GM23338 (cell line): Measurements from ENCODE around the gene CLDN24.

ENCODE experiments used
- CREB1 ChIP-seq: fragments of 250-450 bp; sonication (Bioruptor Pico); IDR thresholded peaks from 2 replicates; pipeline ENCODE4 v1.5.0; 2020; ENCODE audit warnings: low read depth, mild to moderate bottlenecking, moderate library complexity
- CTCF ChIP-seq, 2 experiments: fragments of 200-600 bp in 1 of 2; sonication (generic) in 1 of 2; conservative IDR thresholded peaks; 2 replicates each; pipeline versions ENCODE4 v1.5.1 to v1.6.1; 2016 to 2017; ENCODE audit warnings: antibody characterized with exemption in 2 of 2, low read depth in 2 of 2, mild to moderate bottlenecking in 2 of 2, moderate library complexity in 1 of 2
- ETS1 ChIP-seq: IDR thresholded peaks from 2 replicates; pipeline ENCODE4 v1.6.1; 2016; ENCODE audit warnings: antibody characterized with exemption
- EZH2 ChIP-seq: fragments of 200-600 bp; sonication (generic); IDR thresholded peaks from one replicate; pipeline ENCODE4 v1.8.0; 2017; ENCODE audit warnings: antibody characterized with exemption, mild to moderate bottlenecking, low read depth; ENCODE audit not compliant: unreplicated experiment
- EZH2phosphoT487 ChIP-seq: fragments of 200-600 bp; sonication (generic); IDR thresholded peaks from one replicate; pipeline ENCODE4 v1.8.1; 2018; ENCODE audit warnings: antibody characterized with exemption; ENCODE audit not compliant: unreplicated experiment
- JUNB ChIP-seq: IDR thresholded peaks from one replicate; pipeline ENCODE4 v1.6.1; 2016; ENCODE audit warnings: antibody characterized with exemption; ENCODE audit not compliant: unreplicated experiment
- POLR2AphosphoS5 ChIP-seq: IDR thresholded peaks from 2 replicates; pipeline ENCODE4 v1.6.1; 2016; ENCODE audit warnings: antibody characterized with exemption, low read depth
- REST ChIP-seq: IDR thresholded peaks from one replicate; pipeline ENCODE4 v1.6.1; 2018; ENCODE audit warnings: antibody characterized with exemption; ENCODE audit not compliant: unreplicated experiment
- STAT1 ChIP-seq: IDR thresholded peaks from one replicate; pipeline ENCODE4 v1.6.1; 2016; ENCODE audit warnings: antibody characterized with exemption; ENCODE audit not compliant: unreplicated experiment
- ZNF114 ChIP-seq: fragments of 250-450 bp; sonication (Bioruptor Pico); IDR thresholded peaks from 2 replicates; pipeline ENCODE4 v1.5.0; 2020; ENCODE audit warnings: mild to moderate bottlenecking, moderate library complexity
- ZNF331 ChIP-seq: fragments of 250-450 bp; sonication (Bioruptor Pico); IDR thresholded peaks from 2 replicates; pipeline ENCODE4 v1.5.0; 2020; ENCODE audit warnings: low read depth, mild to moderate bottlenecking, moderate library complexity
- ZNF462 ChIP-seq: fragments of 250-450 bp; sonication (Bioruptor Pico); IDR thresholded peaks from 2 replicates; pipeline ENCODE4 v1.5.0; 2020; ENCODE audit warnings: mild to moderate bottlenecking, moderate library complexity

- TF ChIP-seq CTCF (conservative IDR thresholded peaks at IDR 0.05; ENCODE audit: low read depth in 2 of 2) (no peak), ETS1 (no peak), EZH2 (no peak), JUNB (no peak), REST (no peak), POLR2AphosphoS5 (no peak), EZH2phosphoT487 (no peak), ZNF114 (no peak), STAT1 (no peak), ZNF331 (no peak), CREB1 (CRISPR knock-in tag) (no peak), ZNF462 (CRISPR knock-in tag) (no peak)
Measured at GRCh38 chr4:183356931-183357675, 34.9 kb upstream of the CLDN24 start.
